Measurements from ENCODE around the gene TPX2. TPM values are rescaled to one million over a fixed set of nuclear protein-coding genes. Genes with fewer than 3 reads are reported as not detected.

Gene TPX2
- total RNA-seq: 8.4 TPM

- peaks cover 7 to 11% (median 11%) of the 10 kb centered on the region in 3 donors for H3K4me1 ChIP-seq (ENCODE audit: control insufficient read depth in 3 of 3, insufficient read depth in 3 of 3, low read length in 3 of 3)
- no peaks in the 10 kb centered on the region for H3K27me3 ChIP-seq (ENCODE audit: control insufficient read depth in 3 of 3, insufficient read depth in 3 of 3, low read length in 3 of 3)
- H3K36me3 ChIP-seq (ENCODE audit: control insufficient read depth in 3 of 3, insufficient read depth in 3 of 3, low read length in 3 of 3): no peaks in the 10 kb centered on the region
- H3K4me3 ChIP-seq (ENCODE audit: low read length in 3 of 3): peak within 1 kb of the TSS; percentile 85 to 86 (median 85)
- H3K27ac ChIP-seq (ENCODE audit: low read depth, low read length): peak within 1 kb of the TSS; percentile 75
- H3K9me3 ChIP-seq (ENCODE audit: control insufficient read depth in 3 of 3, low read length in 3 of 3): no peaks in the 10 kb centered on the region
- peak within 1 kb of the TSS; percentile 73 to 85 (median 84) for H3K9ac ChIP-seq (ENCODE audit: low read depth in 1 of 3, low read length in 3 of 3)
These were observed at the start of gene TPX2 for GRCh38 chr20:31738729-31739549. TPX2 (plus strand) TSS chr20:31739290; CDS start chr20:31757477, 18,187 bp downstream.

GRCh38 chr20:31690124-31690666 lies 48.9 kb upstream of the TPX2 start:
- peaks cover 19 to 23% (median 22%) of the 10 kb centered on the region in 3 donors for H3K4me1 ChIP-seq (ENCODE audit: control insufficient read depth in 3 of 3, insufficient read depth in 3 of 3, low read length in 3 of 3)
- H3K9me3 ChIP-seq (ENCODE audit: control insufficient read depth in 3 of 3, low read length in 3 of 3): no peaks in the 10 kb centered on the region
- H3K36me3 ChIP-seq (ENCODE audit: control insufficient read depth in 3 of 3, insufficient read depth in 3 of 3, low read length in 3 of 3): no peaks in the 10 kb centered on the region
- no peak overlapping the region for H3K9ac ChIP-seq (ENCODE audit: low read depth in 1 of 3, low read length in 3 of 3)
- no peak overlapping the region for H3K27ac ChIP-seq (ENCODE audit: low read depth, low read length)
- H3K27me3 ChIP-seq (ENCODE audit: control insufficient read depth in 3 of 3, insufficient read depth in 3 of 3, low read length in 3 of 3): no peaks in the 10 kb centered on the region
- no peak overlapping the region for H3K4me3 ChIP-seq (ENCODE audit: low read length in 3 of 3)

- H3K27ac ChIP-seq (ENCODE audit: low read depth, low read length): no peak overlapping the region
- H3K4me3 ChIP-seq (ENCODE audit: low read length in 3 of 3): no peak overlapping the region
- no peaks in the 10 kb centered on the region for H3K36me3 ChIP-seq (ENCODE audit: control insufficient read depth in 3 of 3, insufficient read depth in 3 of 3, low read length in 3 of 3)
- H3K27me3 ChIP-seq (ENCODE audit: control insufficient read depth in 3 of 3, insufficient read depth in 3 of 3, low read length in 3 of 3): no peaks in the 10 kb centered on the region
- H3K9ac ChIP-seq (ENCODE audit: low read depth in 1 of 3, low read length in 3 of 3): no peak overlapping the region
- no peaks in the 10 kb centered on the region for H3K9me3 ChIP-seq (ENCODE audit: control insufficient read depth in 3 of 3, low read length in 3 of 3)
- peaks cover 18 to 36% (median 31%) of the 10 kb centered on the region in 3 donors for H3K4me1 ChIP-seq (ENCODE audit: control insufficient read depth in 3 of 3, insufficient read depth in 3 of 3, low read length in 3 of 3)
These were observed 47.3 kb upstream of the TPX2 start for GRCh38 chr20:31691646-31692275.

GRCh38 chr20:31693402-31693801 lies 45.7 kb upstream of the TPX2 start:
- Histone ChIP-seq H3K4me3 (ENCODE audit: low read length in 3 of 3) (no peak overlapping the region), H3K27me3 (ENCODE audit: control insufficient read depth in 3 of 3, insufficient read depth in 3 of 3, low read length in 3 of 3) (no peaks in the 10 kb centered on the region), H3K4me1 (ENCODE audit: control insufficient read depth in 3 of 3, insufficient read depth in 3 of 3, low read length in 3 of 3) (peaks cover 20 to 43% (median 37%) of the 10 kb centered on the region in 3 donors), H3K9ac (ENCODE audit: low read depth in 1 of 3, low read length in 3 of 3) (no peak overlapping the region), H3K9me3 (ENCODE audit: control insufficient read depth in 3 of 3, low read length in 3 of 3) (no peaks in the 10 kb centered on the region), H3K36me3 (ENCODE audit: control insufficient read depth in 3 of 3, insufficient read depth in 3 of 3, low read length in 3 of 3) (no peaks in the 10 kb centered on the region), H3K27ac (ENCODE audit: low read depth, low read length) (no peak overlapping the region)

- Histone ChIP-seq H3K36me3 (ENCODE audit: control insufficient read depth in 3 of 3, insufficient read depth in 3 of 3, low read length in 3 of 3) (no peaks in the 10 kb centered on the region), H3K27ac (ENCODE audit: low read depth, low read length) (no peak overlapping the region), H3K4me1 (ENCODE audit: control insufficient read depth in 3 of 3, insufficient read depth in 3 of 3, low read length in 3 of 3) (peaks cover 28 to 50% (median 44%) of the 10 kb centered on the region in 3 donors)
These were observed 45.0 kb upstream of the TPX2 start for GRCh38 chr20:31693987-31694661.

GRCh38 chr20:31694842-31695593 lies 44.1 kb upstream of the TPX2 start:
- H3K27me3 ChIP-seq (ENCODE audit: control insufficient read depth in 3 of 3, insufficient read depth in 3 of 3, low read length in 3 of 3): no peaks in the 10 kb centered on the region
- H3K4me1 ChIP-seq (ENCODE audit: control insufficient read depth in 3 of 3, insufficient read depth in 3 of 3, low read length in 3 of 3): peaks cover 37 to 59% (median 53%) of the 10 kb centered on the region in 3 donors
- no peak overlapping the region for H3K9ac ChIP-seq (ENCODE audit: low read depth in 1 of 3, low read length in 3 of 3)
- no peaks in the 10 kb centered on the region for H3K36me3 ChIP-seq (ENCODE audit: control insufficient read depth in 3 of 3, insufficient read depth in 3 of 3, low read length in 3 of 3)
- H3K27ac ChIP-seq (ENCODE audit: low read depth, low read length): peak overlapping the region; percentile 32
- no peak overlapping the region for H3K4me3 ChIP-seq (ENCODE audit: low read length in 3 of 3)
- no peaks in the 10 kb centered on the region for H3K9me3 ChIP-seq (ENCODE audit: control insufficient read depth in 3 of 3, low read length in 3 of 3)

More at GRCh38 chr20:31693987-31694661, 45.0 kb upstream of the TPX2 start:
- Histone ChIP-seq H3K9ac (ENCODE audit: low read depth in 1 of 3, low read length in 3 of 3) (no peak overlapping the region), H3K9me3 (ENCODE audit: control insufficient read depth in 3 of 3, low read length in 3 of 3) (no peaks in the 10 kb centered on the region), H3K4me3 (ENCODE audit: low read length in 3 of 3) (no peak overlapping the region), H3K27me3 (ENCODE audit: control insufficient read depth in 3 of 3, insufficient read depth in 3 of 3, low read length in 3 of 3) (no peaks in the 10 kb centered on the region)

GRCh38 chr20:31695849-31696804 lies 43.0 kb upstream of the TPX2 start:
- H3K27ac ChIP-seq (ENCODE audit: low read depth, low read length): peak overlapping the region; percentile 3
- no peaks in the 10 kb centered on the region for H3K9me3 ChIP-seq (ENCODE audit: control insufficient read depth in 3 of 3, low read length in 3 of 3)
- no peak overlapping the region for H3K9ac ChIP-seq (ENCODE audit: low read depth in 1 of 3, low read length in 3 of 3)
- H3K27me3 ChIP-seq (ENCODE audit: control insufficient read depth in 3 of 3, insufficient read depth in 3 of 3, low read length in 3 of 3): no peaks in the 10 kb centered on the region
- H3K4me1 ChIP-seq (ENCODE audit: control insufficient read depth in 3 of 3, insufficient read depth in 3 of 3, low read length in 3 of 3): peaks cover 46 to 67% (median 62%) of the 10 kb centered on the region in 3 donors
- no peak overlapping the region for H3K4me3 ChIP-seq (ENCODE audit: low read length in 3 of 3)
- H3K36me3 ChIP-seq (ENCODE audit: control insufficient read depth in 3 of 3, insufficient read depth in 3 of 3, low read length in 3 of 3): no peaks in the 10 kb centered on the region

GRCh38 chr20:31698243-31698802 lies 40.8 kb upstream of the TPX2 start:
- Histone ChIP-seq H3K4me3 (ENCODE audit: low read length in 3 of 3) (no peak overlapping the region), H3K27me3 (ENCODE audit: control insufficient read depth in 3 of 3, insufficient read depth in 3 of 3, low read length in 3 of 3) (no peaks in the 10 kb centered on the region), H3K9me3 (ENCODE audit: control insufficient read depth in 3 of 3, low read length in 3 of 3) (no peaks in the 10 kb centered on the region), H3K9ac (ENCODE audit: low read depth in 1 of 3, low read length in 3 of 3) (peak overlapping the region in 2 of 3 donors; percentile 14 to 66), H3K36me3 (ENCODE audit: control insufficient read depth in 3 of 3, insufficient read depth in 3 of 3, low read length in 3 of 3) (no peaks in the 10 kb centered on the region), H3K4me1 (ENCODE audit: control insufficient read depth in 3 of 3, insufficient read depth in 3 of 3, low read length in 3 of 3) (peaks cover 48 to 67% (median 62%) of the 10 kb centered on the region in 3 donors), H3K27ac (ENCODE audit: low read depth, low read length) (peak overlapping the region; percentile 92)
